ENCODE measurements around the gene TMEM150A. TPM values are rescaled to one million over a fixed set of nuclear protein-coding genes. Genes with fewer than 3 reads are reported as not detected.
"Not testable (repeated sequence)": the region's sequence is repeated elsewhere in the genome, so short reads cannot be mapped to it uniquely, and the experiment has no call there.

Gene TMEM150A
- total RNA-seq, 1 donor from 2014 or later, result 18.1 TPM

DNA sequence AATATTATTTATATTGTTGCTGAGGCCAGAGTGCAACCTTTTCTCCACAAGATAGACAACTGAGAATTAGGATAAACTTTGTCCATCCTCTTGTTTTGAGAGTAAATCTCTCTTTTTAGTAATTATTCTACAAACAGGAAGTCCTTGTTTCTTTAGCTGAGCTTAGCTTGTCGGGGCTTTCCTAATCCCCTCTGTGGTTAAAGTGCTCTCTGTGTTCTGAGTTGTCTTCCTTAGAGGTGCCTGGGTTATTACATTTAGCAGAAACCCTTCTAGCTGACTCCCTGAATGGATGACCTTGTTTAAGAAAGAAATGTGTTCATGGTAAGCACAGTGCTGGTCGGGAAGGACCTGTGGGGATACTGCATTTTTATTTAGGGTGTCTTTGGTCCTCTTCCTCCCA, 26.2 kb upstream of the TMEM150A start:
- DNase-seq, result no peak
- TF ChIP-seq, protein P1, sequence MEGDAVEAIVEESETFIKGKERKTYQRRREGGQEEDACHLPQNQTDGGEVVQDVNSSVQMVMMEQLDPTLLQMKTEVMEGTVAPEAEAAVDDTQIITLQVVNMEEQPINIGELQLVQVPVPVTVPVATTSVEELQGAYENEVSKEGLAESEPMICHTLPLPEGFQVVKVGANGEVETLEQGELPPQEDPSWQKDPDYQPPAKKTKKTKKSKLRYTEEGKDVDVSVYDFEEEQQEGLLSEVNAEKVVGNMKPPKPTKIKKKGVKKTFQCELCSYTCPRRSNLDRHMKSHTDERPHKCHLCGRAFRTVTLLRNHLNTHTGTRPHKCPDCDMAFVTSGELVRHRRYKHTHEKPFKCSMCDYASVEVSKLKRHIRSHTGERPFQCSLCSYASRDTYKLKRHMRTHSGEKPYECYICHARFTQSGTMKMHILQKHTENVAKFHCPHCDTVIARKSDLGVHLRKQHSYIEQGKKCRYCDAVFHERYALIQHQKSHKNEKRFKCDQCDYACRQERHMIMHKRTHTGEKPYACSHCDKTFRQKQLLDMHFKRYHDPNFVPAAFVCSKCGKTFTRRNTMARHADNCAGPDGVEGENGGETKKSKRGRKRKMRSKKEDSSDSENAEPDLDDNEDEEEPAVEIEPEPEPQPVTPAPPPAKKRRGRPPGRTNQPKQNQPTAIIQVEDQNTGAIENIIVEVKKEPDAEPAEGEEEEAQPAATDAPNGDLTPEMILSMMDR (IDR thresholded peaks at IDR 0.05; ENCODE audit: partially characterized antibody, unreplicated experiment), result no peak
- no peaks in the 10 kb centered on the region for H3K4me1 Mint-ChIP-seq (ENCODE audit: low read depth, unreplicated experiment)
- H3K9me3 Mint-ChIP-seq (ENCODE audit: unreplicated experiment), result no peaks in the 10 kb centered on the region
- H3K27me3 Mint-ChIP-seq (ENCODE audit: unreplicated experiment), result peaks cover 2% of the 10 kb centered on the region
- H3K4me3 Mint-ChIP-seq (ENCODE audit: unreplicated experiment), result no peak overlapping the region
- no peaks in the 10 kb centered on the region for H3K36me3 Mint-ChIP-seq (ENCODE audit: unreplicated experiment)
- no peak overlapping the region for H3K27ac Mint-ChIP-seq (ENCODE audit: unreplicated experiment)

GRCh38 chr2:85623991-85624390, 21.5 kb upstream of the TMEM150A start:
- H3K4me3 Mint-ChIP-seq (ENCODE audit: unreplicated experiment), result no peak overlapping the region
- TF ChIP-seq, protein P1 (IDR thresholded peaks at IDR 0.05; ENCODE audit: partially characterized antibody, unreplicated experiment), result no peak
- peaks cover 3% of the 10 kb centered on the region for H3K27me3 Mint-ChIP-seq (ENCODE audit: unreplicated experiment)
- H3K27ac Mint-ChIP-seq (ENCODE audit: unreplicated experiment), result no peak overlapping the region
- H3K9me3 Mint-ChIP-seq (ENCODE audit: unreplicated experiment), result no peaks in the 10 kb centered on the region
- H3K4me1 Mint-ChIP-seq (ENCODE audit: low read depth, unreplicated experiment), result peaks cover under 1% of the 10 kb centered on the region
- DNase-seq, result no peak
- H3K36me3 Mint-ChIP-seq (ENCODE audit: unreplicated experiment), result no peaks in the 10 kb centered on the region

DNA sequence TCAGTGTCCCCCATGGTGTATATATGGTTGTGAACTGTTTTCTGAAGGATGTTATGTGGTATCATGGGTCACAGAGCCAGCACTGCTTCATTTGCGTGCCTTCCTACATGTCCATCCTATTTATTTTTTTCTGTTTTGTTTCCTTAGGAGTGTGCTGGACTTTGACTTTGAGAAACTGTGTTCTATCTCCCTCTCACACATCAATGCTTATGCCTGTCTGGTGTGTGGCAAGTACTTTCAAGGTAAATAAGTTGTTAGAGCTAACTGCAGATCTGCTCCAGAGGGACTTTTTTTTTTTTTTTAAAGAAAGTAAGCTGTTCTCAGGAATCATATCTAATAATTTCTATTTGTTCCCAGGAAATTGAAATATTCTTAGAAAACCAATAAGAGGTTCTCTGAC, 18.8 kb upstream of the TMEM150A start:
- no peaks in the 10 kb centered on the region for H3K36me3 Mint-ChIP-seq (ENCODE audit: unreplicated experiment)

GRCh38 chr2:85619617-85620016, 17.1 kb upstream of the TMEM150A start:
- Mint-ChIP-seq H3K27me3 (ENCODE audit: unreplicated experiment) (peaks cover 6% of the 10 kb centered on the region), H3K4me3 (ENCODE audit: unreplicated experiment) (no peak overlapping the region), H3K4me1 (ENCODE audit: low read depth, unreplicated experiment) (peaks cover 7% of the 10 kb centered on the region), H3K9me3 (ENCODE audit: unreplicated experiment) (peaks cover 4% of the 10 kb centered on the region), H3K36me3 (ENCODE audit: unreplicated experiment) (no peaks in the 10 kb centered on the region), H3K27ac (ENCODE audit: unreplicated experiment) (no peak overlapping the region)
- no peak for DNase-seq
- TF ChIP-seq, protein P1 (IDR thresholded peaks at IDR 0.05; ENCODE audit: partially characterized antibody, unreplicated experiment), result no peak

More for the DNA sequence above, 18.8 kb upstream of the TMEM150A start:
- TF ChIP-seq, protein P1 (IDR thresholded peaks at IDR 0.05; ENCODE audit: partially characterized antibody, unreplicated experiment), result no peak
- Mint-ChIP-seq H3K9me3 (ENCODE audit: unreplicated experiment) (no peaks in the 10 kb centered on the region), H3K27ac (ENCODE audit: unreplicated experiment) (no peak overlapping the region), H3K4me3 (ENCODE audit: unreplicated experiment) (no peak overlapping the region), H3K4me1 (ENCODE audit: low read depth, unreplicated experiment) (peaks cover 7% of the 10 kb centered on the region), H3K27me3 (ENCODE audit: unreplicated experiment) (peaks cover 4% of the 10 kb centered on the region)
- DNase-seq, result no peak

DNA sequence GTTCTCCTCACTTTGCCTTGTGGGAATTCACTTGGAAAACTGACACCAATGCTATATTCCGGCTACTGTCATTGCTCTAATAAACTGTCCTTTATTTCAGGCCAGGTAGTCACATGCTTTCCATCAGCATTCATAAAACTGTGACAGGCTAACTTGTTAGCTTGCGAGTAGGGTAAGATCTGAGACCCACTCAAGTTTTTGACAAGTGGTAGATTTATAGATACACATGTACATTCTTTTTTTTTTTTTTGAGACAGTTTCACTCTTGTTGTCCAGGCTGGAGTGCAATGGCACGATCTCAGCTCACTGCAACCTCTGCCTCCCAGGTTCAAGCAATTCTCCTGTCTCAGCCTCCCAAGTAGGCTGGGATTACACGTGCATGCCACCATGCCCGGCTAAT, 15.2 kb upstream of the TMEM150A start:
- not testable (repeated sequence) for H3K36me3 Mint-ChIP-seq (ENCODE audit: unreplicated experiment); H3K27ac Mint-ChIP-seq (ENCODE audit: unreplicated experiment); H3K27me3 Mint-ChIP-seq (ENCODE audit: unreplicated experiment); DNase-seq; H3K4me1 Mint-ChIP-seq (ENCODE audit: low read depth, unreplicated experiment); H3K9me3 Mint-ChIP-seq (ENCODE audit: unreplicated experiment)
- peak overlapping the region; percentile 92 for H3K4me3 Mint-ChIP-seq (ENCODE audit: unreplicated experiment)

DNA sequence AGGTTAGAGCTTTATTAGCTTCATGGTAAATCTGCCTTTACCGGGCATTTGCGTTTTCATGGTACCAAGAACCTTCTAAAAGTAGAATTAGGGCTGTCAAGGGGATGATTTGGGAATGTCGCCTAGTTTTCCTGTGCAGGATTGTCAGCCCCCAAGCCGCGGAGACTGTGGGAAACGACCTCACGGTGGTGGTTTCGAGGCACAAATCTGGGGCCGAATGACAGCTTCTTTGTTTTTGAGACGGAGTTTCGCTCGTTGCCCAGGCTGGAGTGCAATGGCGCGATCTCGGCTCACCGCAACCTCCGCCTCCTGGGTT, 12.9 kb upstream of the TMEM150A start:
- peaks cover 5% of the 10 kb centered on the region for H3K27me3 Mint-ChIP-seq (ENCODE audit: unreplicated experiment)
- no peak for DNase-seq
- peaks cover 8% of the 10 kb centered on the region for H3K4me1 Mint-ChIP-seq (ENCODE audit: low read depth, unreplicated experiment)
- H3K4me3 Mint-ChIP-seq (ENCODE audit: unreplicated experiment), result no peak overlapping the region
- H3K36me3 Mint-ChIP-seq (ENCODE audit: unreplicated experiment), result no peaks in the 10 kb centered on the region
- H3K27ac Mint-ChIP-seq (ENCODE audit: unreplicated experiment), result peak overlapping the region; percentile 87
- TF ChIP-seq, protein P1 (IDR thresholded peaks at IDR 0.05; ENCODE audit: partially characterized antibody, unreplicated experiment), result no peak
- peaks cover 7% of the 10 kb centered on the region for H3K9me3 Mint-ChIP-seq (ENCODE audit: unreplicated experiment)

GRCh38 chr2:85614757-85615156, 12.3 kb upstream of the TMEM150A start:
- H3K36me3 Mint-ChIP-seq (ENCODE audit: unreplicated experiment); H3K27ac Mint-ChIP-seq (ENCODE audit: unreplicated experiment); H3K9me3 Mint-ChIP-seq (ENCODE audit: unreplicated experiment); DNase-seq; H3K27me3 Mint-ChIP-seq (ENCODE audit: unreplicated experiment): not testable (repeated sequence)
- H3K4me3 Mint-ChIP-seq (ENCODE audit: unreplicated experiment), result peak overlapping the region; percentile 34
- H3K4me1 Mint-ChIP-seq (ENCODE audit: low read depth, unreplicated experiment), result peaks cover 10% of the 10 kb centered on the region
